ENCODE data around the gene CCDC124.
A peak's percentile ranks its signal among the peaks of the same experiment; 100 is the strongest.
"Not testable (repeated sequence)": the region's sequence is repeated elsewhere in the genome, so short reads cannot be mapped to it uniquely, and the experiment has no call there.

CCDC124 gene, protein sequence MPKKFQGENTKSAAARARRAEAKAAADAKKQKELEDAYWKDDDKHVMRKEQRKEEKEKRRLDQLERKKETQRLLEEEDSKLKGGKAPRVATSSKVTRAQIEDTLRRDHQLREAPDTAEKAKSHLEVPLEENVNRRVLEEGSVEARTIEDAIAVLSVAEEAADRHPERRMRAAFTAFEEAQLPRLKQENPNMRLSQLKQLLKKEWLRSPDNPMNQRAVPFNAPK

DNA sequence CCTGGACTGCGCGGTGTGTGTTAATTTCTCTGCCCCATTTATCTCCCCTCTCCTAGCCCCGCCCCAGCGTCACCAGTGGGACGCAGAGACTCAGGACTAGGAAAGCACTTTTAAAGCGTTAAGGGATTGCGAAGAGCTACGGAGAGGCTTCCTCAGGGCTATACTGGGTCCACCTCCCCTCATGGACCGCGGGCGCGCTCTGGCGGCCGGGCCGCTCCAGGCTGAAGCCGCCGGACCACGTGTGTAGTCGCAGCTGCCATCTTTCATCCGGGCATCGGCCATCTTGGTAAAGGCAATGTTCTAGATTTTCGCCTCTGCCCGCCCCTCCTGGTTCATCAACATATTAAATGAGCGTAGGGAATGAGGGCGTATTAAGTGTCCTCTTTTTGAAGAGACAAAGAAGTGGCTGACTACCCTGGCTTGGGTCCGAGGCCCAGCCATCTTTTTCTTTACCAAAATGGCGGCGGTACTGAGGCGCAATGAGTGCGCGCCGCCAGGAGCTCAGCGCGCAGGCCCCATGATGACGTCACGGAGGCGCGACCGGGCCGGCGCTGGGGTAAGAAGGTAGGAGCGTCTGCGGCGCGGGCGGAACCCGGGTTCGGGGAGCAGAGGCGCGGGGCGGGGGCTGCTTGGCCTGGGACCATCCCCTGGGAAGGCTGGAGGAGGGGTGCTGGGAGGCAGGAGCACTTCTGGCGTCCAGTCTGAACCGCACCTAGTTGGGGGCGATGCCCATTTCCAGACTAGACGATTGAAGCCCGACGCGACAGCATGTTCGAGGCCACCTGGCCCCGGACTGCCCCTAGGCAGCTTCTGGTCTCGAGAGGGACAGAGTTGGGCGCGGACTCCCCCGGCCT, at the start of gene CCDC124:
Gene CCDC124, plus strand, starts transcription at position 531 of the 854 bp plus-strand sequence. CDS start 3,406 bp downstream, outside the sequence.
- no peaks in the 10 kb centered on the region for H3K27me3 ChIP-seq (ENCODE audit: control insufficient read depth, insufficient read depth, low read length)
- peaks cover 3% of the 10 kb centered on the region for H3K36me3 ChIP-seq (ENCODE audit: control insufficient read depth, insufficient read depth, low read length)
- peak within 1 kb of the TSS; percentile 70 for H3K4me3 ChIP-seq (ENCODE audit: low read depth, low read length)
- no peaks in the 10 kb centered on the region for H3K4me1 ChIP-seq (ENCODE audit: control insufficient read depth, insufficient read depth, low read length)
- H3K9ac ChIP-seq (ENCODE audit: low read depth, low read length), result peak within 1 kb of the TSS; percentile 88
- H3K9me3 ChIP-seq (ENCODE audit: control insufficient read depth, insufficient read depth, low read length), result no peaks in the 10 kb centered on the region

DNA sequence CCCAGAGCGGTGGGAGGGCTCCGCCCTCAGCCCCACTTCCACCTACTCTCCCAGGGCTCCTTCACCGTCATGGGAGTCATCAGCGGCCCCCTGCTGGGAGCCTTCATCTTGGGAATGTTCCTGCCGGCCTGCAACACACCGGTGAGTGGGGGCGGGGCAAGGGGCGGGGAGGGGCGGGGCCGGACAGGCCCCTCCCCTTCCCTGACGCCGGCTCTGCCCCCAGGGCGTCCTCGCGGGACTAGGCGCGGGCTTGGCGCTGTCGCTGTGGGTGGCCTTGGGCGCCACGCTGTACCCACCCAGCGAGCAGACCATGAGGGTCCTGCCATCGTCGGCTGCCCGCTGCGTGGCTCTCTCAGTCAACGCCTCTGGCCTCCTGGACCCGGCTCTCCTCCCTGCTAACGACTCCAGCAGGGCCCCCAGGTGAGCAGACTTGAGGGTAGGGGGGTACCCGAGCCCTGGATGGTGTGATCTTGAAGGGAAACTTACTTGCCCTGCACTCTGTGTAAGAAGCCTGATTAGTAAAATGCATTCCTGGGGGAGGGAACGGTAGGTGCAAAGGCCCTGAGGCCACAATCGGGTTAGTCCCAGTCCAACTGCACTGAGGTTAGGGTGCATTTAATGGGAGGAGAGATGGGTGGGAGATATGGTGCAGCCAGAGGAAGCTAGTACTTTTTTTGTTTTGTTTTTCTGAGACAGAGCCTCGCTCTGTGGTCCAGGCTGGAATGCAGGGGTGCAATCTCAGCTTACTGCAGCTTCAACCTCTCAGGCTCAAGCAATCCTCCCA, 49.0 kb upstream of the CCDC124 start:
- Histone ChIP-seq H3K4me1 (ENCODE audit: control insufficient read depth, insufficient read depth, low read length) (no peaks in the 10 kb centered on the region), H3K9ac (ENCODE audit: low read depth, low read length) (no peak overlapping the region), H3K9me3 (ENCODE audit: control insufficient read depth, insufficient read depth, low read length) (no peaks in the 10 kb centered on the region), H3K36me3 (ENCODE audit: control insufficient read depth, insufficient read depth, low read length) (no peaks in the 10 kb centered on the region), H3K27me3 (ENCODE audit: control insufficient read depth, insufficient read depth, low read length) (no peaks in the 10 kb centered on the region), H3K4me3 (ENCODE audit: low read depth, low read length) (no peak overlapping the region)

DNA sequence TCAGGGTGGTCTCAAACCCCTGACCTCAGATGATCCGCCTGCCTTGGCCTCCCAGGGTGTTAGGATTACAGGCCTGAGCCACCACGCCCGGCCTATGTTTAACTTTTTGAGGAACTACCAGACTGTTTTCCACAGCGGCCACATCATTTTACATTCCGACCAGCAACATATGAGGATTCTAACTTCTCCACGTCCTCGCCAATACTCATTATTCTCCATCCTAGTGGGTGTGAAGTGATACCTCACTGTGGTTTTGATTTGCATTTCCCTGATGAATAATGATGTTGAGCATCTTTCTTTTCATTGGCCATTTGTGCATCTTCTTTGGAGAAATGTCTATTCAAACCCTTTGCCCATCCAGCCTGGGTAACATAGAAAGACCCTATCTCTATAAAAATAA, 46.3 kb upstream of the CCDC124 start:
- Histone ChIP-seq H3K9me3 (ENCODE audit: control insufficient read depth, insufficient read depth, low read length) (no peaks in the 10 kb centered on the region), H3K36me3 (ENCODE audit: control insufficient read depth, insufficient read depth, low read length) (no peaks in the 10 kb centered on the region), H3K4me3 (ENCODE audit: low read depth, low read length) (no peak overlapping the region), H3K27me3 (ENCODE audit: control insufficient read depth, insufficient read depth, low read length) (no peaks in the 10 kb centered on the region), H3K9ac (ENCODE audit: low read depth, low read length) (no peak overlapping the region), H3K4me1 (ENCODE audit: control insufficient read depth, insufficient read depth, low read length) (no peaks in the 10 kb centered on the region)

DNA sequence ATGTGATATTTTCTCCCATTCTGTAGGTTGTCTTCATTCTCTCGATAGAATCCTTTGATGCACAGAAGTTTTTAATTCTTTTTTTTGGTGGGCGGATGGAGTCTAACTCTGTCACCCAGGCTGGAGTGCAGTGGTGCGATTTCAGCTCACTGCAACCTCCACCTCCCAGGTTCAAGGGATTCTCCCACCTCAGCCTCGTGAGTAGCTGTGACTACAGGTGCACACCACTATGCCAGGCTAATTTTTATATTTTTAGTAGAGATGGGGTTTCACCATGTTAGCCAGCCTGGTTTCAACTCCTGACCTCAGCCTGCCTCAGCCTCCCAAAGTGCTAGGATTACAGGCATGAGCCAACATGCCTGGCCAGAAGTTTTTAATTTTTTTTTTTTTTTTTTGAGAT, 45.6 kb upstream of the CCDC124 start:
- not testable (repeated sequence) for H3K4me3 ChIP-seq (ENCODE audit: low read depth, low read length); H3K36me3 ChIP-seq (ENCODE audit: control insufficient read depth, insufficient read depth, low read length); H3K9me3 ChIP-seq (ENCODE audit: control insufficient read depth, insufficient read depth, low read length); H3K27me3 ChIP-seq (ENCODE audit: control insufficient read depth, insufficient read depth, low read length); H3K9ac ChIP-seq (ENCODE audit: low read depth, low read length); H3K4me1 ChIP-seq (ENCODE audit: control insufficient read depth, insufficient read depth, low read length)

DNA sequence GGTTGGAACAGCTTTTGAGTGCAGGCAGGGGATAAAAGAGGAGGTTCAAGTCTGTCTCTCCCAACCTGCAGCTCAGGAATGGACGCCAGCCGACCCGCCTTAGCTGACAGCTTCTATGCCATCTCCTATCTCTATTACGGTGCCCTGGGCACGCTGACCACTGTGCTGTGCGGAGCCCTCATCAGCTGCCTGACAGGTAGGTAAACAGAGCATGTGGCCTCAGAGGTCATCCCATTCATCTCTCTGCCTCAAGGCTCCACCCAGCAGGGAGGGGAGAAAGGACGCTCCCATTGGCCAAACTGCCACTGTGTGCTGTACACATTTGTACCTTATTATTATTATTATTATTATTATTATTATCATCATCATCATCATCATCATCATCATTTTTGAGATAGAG, 44.6 kb upstream of the CCDC124 start:
- Histone ChIP-seq H3K9me3 (ENCODE audit: control insufficient read depth, insufficient read depth, low read length) (no peaks in the 10 kb centered on the region), H3K36me3 (ENCODE audit: control insufficient read depth, insufficient read depth, low read length) (no peaks in the 10 kb centered on the region), H3K4me1 (ENCODE audit: control insufficient read depth, insufficient read depth, low read length) (no peaks in the 10 kb centered on the region), H3K27me3 (ENCODE audit: control insufficient read depth, insufficient read depth, low read length) (no peaks in the 10 kb centered on the region), H3K4me3 (ENCODE audit: low read depth, low read length) (no peak overlapping the region), H3K9ac (ENCODE audit: low read depth, low read length) (no peak overlapping the region)

DNA sequence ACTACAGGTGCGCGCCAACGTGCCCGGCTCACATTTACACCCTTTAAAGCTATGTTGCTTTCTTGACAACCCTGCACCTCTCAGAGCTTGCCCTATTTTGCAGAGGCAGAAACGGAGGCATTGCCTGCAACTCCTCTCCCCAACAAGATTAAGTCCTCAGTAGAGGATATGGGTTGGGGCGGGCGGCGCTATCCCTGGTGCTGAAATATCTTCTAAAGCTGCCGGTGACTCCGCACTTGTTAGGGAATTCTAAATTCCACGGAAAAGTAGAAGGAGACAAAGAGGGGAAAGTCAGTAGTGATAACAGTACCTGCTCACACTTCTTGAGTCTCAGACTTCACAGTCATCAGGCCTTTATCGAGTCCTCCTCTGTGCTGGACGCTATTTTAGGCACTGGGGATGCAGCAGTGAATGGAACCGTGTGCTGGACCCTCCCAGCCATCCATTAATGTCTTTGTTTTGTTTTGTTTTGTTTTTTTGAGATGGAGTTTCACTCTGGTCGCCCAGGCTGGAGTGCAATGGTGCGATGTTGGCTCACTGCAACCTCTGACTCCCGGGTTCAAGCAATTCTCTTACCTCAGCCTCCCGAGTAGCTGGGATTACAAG, 43.1 kb upstream of the CCDC124 start:
- H3K27me3 ChIP-seq (ENCODE audit: control insufficient read depth, insufficient read depth, low read length), result no peaks in the 10 kb centered on the region

DNA sequence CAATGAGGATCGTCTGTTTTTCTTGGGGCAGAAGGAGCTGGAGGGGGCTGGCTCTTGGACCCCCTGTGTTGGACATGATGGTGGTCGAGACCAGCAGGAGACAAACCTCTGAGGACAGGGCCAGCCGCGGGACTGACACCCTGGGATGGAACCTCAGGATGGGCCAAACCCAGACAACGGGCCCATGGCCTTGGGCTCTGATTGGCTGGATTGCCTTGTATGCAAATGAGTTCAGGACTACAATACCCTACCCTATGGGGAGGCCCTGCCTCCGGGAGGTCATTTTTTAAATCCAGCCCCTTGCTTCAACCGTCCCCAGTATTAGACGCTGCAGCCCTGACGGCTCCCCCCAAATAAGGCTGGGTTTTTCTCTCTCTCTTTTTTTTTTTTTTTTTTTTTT, 39.0 kb upstream of the CCDC124 start:
- no peaks in the 10 kb centered on the region for H3K9me3 ChIP-seq (ENCODE audit: control insufficient read depth, insufficient read depth, low read length)
- no peak overlapping the region for H3K4me3 ChIP-seq (ENCODE audit: low read depth, low read length)
- H3K9ac ChIP-seq (ENCODE audit: low read depth, low read length), result no peak overlapping the region
- H3K36me3 ChIP-seq (ENCODE audit: control insufficient read depth, insufficient read depth, low read length), result no peaks in the 10 kb centered on the region
- no peaks in the 10 kb centered on the region for H3K4me1 ChIP-seq (ENCODE audit: control insufficient read depth, insufficient read depth, low read length)
- H3K27me3 ChIP-seq (ENCODE audit: control insufficient read depth, insufficient read depth, low read length), result no peaks in the 10 kb centered on the region

More for the DNA sequence above, 43.1 kb upstream of the CCDC124 start:
- H3K4me1 ChIP-seq (ENCODE audit: control insufficient read depth, insufficient read depth, low read length), result no peaks in the 10 kb centered on the region
- no peaks in the 10 kb centered on the region for H3K9me3 ChIP-seq (ENCODE audit: control insufficient read depth, insufficient read depth, low read length)
- no peaks in the 10 kb centered on the region for H3K36me3 ChIP-seq (ENCODE audit: control insufficient read depth, insufficient read depth, low read length)
- H3K9ac ChIP-seq (ENCODE audit: low read depth, low read length), result no peak overlapping the region
- no peak overlapping the region for H3K4me3 ChIP-seq (ENCODE audit: low read depth, low read length)

DNA sequence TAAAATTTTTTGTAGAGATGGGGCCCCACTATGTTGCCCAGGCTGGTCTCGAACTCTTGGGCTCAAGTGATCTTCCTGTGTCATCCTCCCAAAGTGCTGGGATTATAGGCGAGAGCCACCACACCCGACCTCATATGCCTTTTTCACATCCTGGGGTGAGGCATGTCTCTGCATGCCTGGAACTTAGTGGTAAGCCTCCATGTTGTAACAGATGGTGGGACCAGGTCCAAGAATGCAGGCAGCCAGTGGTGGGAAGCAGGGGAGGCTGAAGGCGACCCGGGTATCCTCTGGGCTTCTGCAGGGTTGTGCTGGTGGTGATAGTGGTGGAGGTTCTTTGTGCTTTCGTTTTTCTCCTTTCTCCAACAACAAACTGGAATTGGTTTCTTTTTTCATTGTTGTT, 30.1 kb upstream of the CCDC124 start:
- Histone ChIP-seq H3K36me3 (ENCODE audit: control insufficient read depth, insufficient read depth, low read length) (no peaks in the 10 kb centered on the region), H3K9ac (ENCODE audit: low read depth, low read length) (no peak overlapping the region), H3K4me1 (ENCODE audit: control insufficient read depth, insufficient read depth, low read length) (no peaks in the 10 kb centered on the region), H3K4me3 (ENCODE audit: low read depth, low read length) (no peak overlapping the region), H3K9me3 (ENCODE audit: control insufficient read depth, insufficient read depth, low read length) (no peaks in the 10 kb centered on the region), H3K27me3 (ENCODE audit: control insufficient read depth, insufficient read depth, low read length) (no peaks in the 10 kb centered on the region)

DNA sequence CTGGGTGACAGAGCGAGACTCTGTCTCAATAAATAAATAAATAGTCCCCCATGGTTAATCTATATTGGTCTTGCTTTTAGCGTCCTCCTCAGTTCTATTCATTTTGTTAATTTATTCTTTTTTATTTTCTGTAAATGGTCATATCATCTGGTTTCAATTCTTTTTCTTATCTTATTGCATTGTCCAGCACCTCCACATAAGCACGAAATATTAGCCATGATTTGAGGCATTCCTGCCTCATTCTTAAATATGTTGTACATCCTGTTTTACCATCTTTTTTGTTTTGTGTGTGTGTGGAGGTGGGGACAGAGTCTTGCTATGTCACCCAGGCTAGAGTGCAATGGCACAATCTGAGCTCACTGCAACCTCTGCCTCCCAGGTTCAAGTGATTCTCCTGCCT, 24.6 kb upstream of the CCDC124 start:
- Histone ChIP-seq H3K36me3 (ENCODE audit: control insufficient read depth, insufficient read depth, low read length) (no peaks in the 10 kb centered on the region), H3K9me3 (ENCODE audit: control insufficient read depth, insufficient read depth, low read length) (no peaks in the 10 kb centered on the region), H3K4me3 (ENCODE audit: low read depth, low read length) (no peak overlapping the region), H3K9ac (ENCODE audit: low read depth, low read length) (no peak overlapping the region), H3K4me1 (ENCODE audit: control insufficient read depth, insufficient read depth, low read length) (no peaks in the 10 kb centered on the region), H3K27me3 (ENCODE audit: control insufficient read depth, insufficient read depth, low read length) (no peaks in the 10 kb centered on the region)

DNA sequence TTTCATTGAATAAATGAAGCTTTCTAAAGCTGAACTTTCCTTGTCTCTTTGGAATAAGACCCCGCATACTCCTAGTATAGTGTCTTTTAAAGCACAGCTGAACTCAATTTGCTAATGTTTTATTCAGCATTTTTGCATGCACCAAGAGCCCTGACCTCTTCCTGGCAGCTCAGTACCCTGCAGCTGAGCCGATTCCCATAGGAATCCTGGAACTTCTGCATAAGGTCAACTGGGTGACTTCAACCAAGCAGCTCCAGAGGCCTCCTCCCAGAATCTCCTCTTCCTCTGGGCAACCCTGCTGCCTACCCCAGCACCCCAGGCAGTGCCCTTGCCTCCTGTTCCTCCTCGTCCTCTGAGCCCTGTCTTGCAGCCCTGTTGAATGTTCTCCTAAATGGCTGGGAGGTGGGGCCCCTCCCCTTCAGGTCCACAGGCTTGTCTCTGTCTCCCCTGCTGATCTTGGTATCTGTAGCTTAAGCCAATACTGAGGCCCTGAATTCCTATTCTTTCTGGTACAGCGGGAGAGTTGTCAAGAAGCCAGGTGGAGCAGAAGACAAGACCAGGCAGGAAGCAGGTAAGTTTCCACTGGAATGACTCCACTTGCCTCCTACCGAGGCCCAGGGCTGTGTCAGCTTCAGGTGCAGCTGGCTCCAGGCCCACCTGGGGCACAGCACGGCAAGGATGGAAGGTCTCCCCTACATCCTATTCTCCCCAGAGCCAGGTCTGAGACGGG, 23.6 kb upstream of the CCDC124 start:
- H3K4me1 ChIP-seq (ENCODE audit: control insufficient read depth, insufficient read depth, low read length), result no peaks in the 10 kb centered on the region
- no peaks in the 10 kb centered on the region for H3K36me3 ChIP-seq (ENCODE audit: control insufficient read depth, insufficient read depth, low read length)
- H3K9me3 ChIP-seq (ENCODE audit: control insufficient read depth, insufficient read depth, low read length), result no peaks in the 10 kb centered on the region
- no peaks in the 10 kb centered on the region for H3K27me3 ChIP-seq (ENCODE audit: control insufficient read depth, insufficient read depth, low read length)
- no peak overlapping the region for H3K9ac ChIP-seq (ENCODE audit: low read depth, low read length)
- no peak overlapping the region for H3K4me3 ChIP-seq (ENCODE audit: low read depth, low read length)

DNA sequence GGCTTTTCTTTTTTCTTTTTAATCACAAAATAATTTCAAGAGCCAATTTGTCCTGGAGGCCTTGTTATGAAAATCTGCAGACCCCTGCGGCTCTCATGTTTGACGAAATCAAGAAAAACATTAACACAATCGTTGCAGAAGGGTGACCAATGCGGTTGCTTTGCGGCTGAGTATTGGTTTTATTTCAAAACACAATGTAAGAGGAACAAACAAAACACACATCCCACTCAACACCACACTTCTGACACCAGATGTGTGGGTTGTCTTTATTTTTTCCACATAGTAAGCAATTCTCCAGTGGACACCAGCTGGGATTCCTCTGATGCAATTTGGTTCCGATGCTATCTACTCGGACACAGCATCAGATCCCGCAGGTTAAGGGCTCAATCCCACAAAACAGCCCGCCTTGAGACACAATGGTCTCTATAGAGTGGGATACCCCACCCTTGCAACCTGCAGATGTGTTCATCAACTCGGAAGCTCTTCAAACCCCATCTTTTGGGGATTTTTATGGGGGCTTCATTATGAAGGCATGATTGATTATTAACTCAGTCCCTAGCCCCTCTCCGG, 21.9 kb upstream of the CCDC124 start:
- no peaks in the 10 kb centered on the region for H3K9me3 ChIP-seq (ENCODE audit: control insufficient read depth, insufficient read depth, low read length)
- no peaks in the 10 kb centered on the region for H3K4me1 ChIP-seq (ENCODE audit: control insufficient read depth, insufficient read depth, low read length)
- no peaks in the 10 kb centered on the region for H3K36me3 ChIP-seq (ENCODE audit: control insufficient read depth, insufficient read depth, low read length)
- no peaks in the 10 kb centered on the region for H3K27me3 ChIP-seq (ENCODE audit: control insufficient read depth, insufficient read depth, low read length)
- no peak overlapping the region for H3K4me3 ChIP-seq (ENCODE audit: low read depth, low read length)
- no peak overlapping the region for H3K9ac ChIP-seq (ENCODE audit: low read depth, low read length)
